Metanephros (tissue), 1 donor: ENCODE results near the gene RPL11. TPM values are rescaled to one million over a fixed set of nuclear protein-coding genes. Genes with fewer than 3 reads are reported as not detected.

Source experiments
- total RNA-seq: library from RNA; depleted of rRNA; stranded (reverse); fragments of >200 nt; gene quantifications from one replicate; pipeline ENCODE4 v1.2.3, GENCODE V29; 2014

The RPL11 gene
- 893 TPM for total RNA-seq

GRCh38 chr1:23691499-23692307 lies at the start of gene RPL11:
RPL11 (plus strand) TSS chr1:23691806; CDS start chr1:23691824, 18 bp downstream.

GRCh38 chr1:23743287-23744152 lies 51.9 kb downstream of the RPL11 start, which contains the start of gene ELOA:
ELOA (plus strand) TSS chr1:23743471; CDS start chr1:23743504, 33 bp downstream.

Other genes starting within 250 kb of the RPL11 start
- 40.1 TPM for gene ASAP3, start 207.6 kb upstream of the RPL11 start, total RNA-seq
- 9.0 TPM for gene E2F2, start 160.6 kb upstream of the RPL11 start, total RNA-seq
- 558 TPM for gene ID3, start 132.3 kb upstream of the RPL11 start, total RNA-seq
- gene ELOA, start 51.7 kb downstream of the RPL11 start, total RNA-seq: 19.7 TPM
- 48.1 TPM for gene PITHD1, start 86.6 kb downstream of the RPL11 start, total RNA-seq
- 55.3 TPM for gene LYPLA2, start 99.3 kb downstream of the RPL11 start, total RNA-seq
- 22.0 TPM for gene GALE, start 108.9 kb downstream of the RPL11 start, total RNA-seq
- gene HMGCL, start 133.6 kb downstream of the RPL11 start, total RNA-seq: 49.5 TPM
- 39.7 TPM for gene FUCA1, start 176.5 kb downstream of the RPL11 start, total RNA-seq
- 0.12 TPM for gene CNR2, start 221.6 kb downstream of the RPL11 start, total RNA-seq